KMS-11 (cell line): ENCODE results near the gene FANK1.
"Not testable (repeated sequence)": the region's sequence is repeated elsewhere in the genome, so short reads cannot be mapped to it uniquely, and the experiment has no call there.

ENCODE experiments used
- H2AFZ ChIP-seq: fragments of 200-600 bp; sonication (generic); 2 replicates; pipeline ENCODE4 v1.6.1; 2016; ENCODE audit warnings: antibody characterized with exemption, mixed run types, low read depth
- H3K27ac ChIP-seq: fragments of 200-600 bp; sonication (generic); 2 replicates; pipeline ENCODE4 v1.6.1; 2016; ENCODE audit warnings: mild to moderate bottlenecking, mixed run types
- H3K27me3 ChIP-seq: fragments of 200-600 bp; sonication (generic); 2 replicates; pipeline ENCODE4 v1.6.1; 2017; ENCODE audit warnings: mild to moderate bottlenecking, low read depth, mixed run types, moderate library complexity; ENCODE audit not compliant: insufficient read depth
- H3K36me3 ChIP-seq: fragments of 200-600 bp; sonication (generic); 2 replicates; pipeline ENCODE4 v1.6.1; 2017; ENCODE audit warnings: mild to moderate bottlenecking, mixed run types; ENCODE audit not compliant: insufficient read depth
- H3K4me1 ChIP-seq: fragments of 200-600 bp; sonication (generic); 2 replicates; pipeline ENCODE4 v1.6.1; 2016; ENCODE audit warnings: mild to moderate bottlenecking, low read depth, mixed run types; ENCODE audit not compliant: poor library complexity, severe bottlenecking
- H3K4me2 ChIP-seq: fragments of 200-600 bp; sonication (generic); 2 replicates; pipeline ENCODE4 v1.7.0; 2016; ENCODE audit warnings: mild to moderate bottlenecking, mixed run types
- H3K4me3 ChIP-seq: fragments of 200-600 bp; sonication (generic); IDR thresholded peaks from 2 replicates; pipeline ENCODE4 v1.6.1; 2017; ENCODE audit warnings: low read depth, low read length, mixed read lengths; ENCODE audit not compliant: insufficient read depth
- H3K79me2 ChIP-seq: fragments of 200-600 bp; sonication (generic); 2 replicates; pipeline ENCODE4 v1.6.1; 2016; ENCODE audit warnings: low read depth, mixed run types; ENCODE audit not compliant: insufficient read depth
- H3K9ac ChIP-seq: fragments of 200-600 bp; sonication (generic); 2 replicates; pipeline ENCODE4 v1.6.1; 2016; ENCODE audit warnings: mild to moderate bottlenecking, mixed run types
- H4K20me1 ChIP-seq: fragments of 200-600 bp; sonication (generic); 2 replicates; pipeline ENCODE4 v1.6.1; 2016; ENCODE audit warnings: mild to moderate bottlenecking, mixed run types; ENCODE audit not compliant: insufficient read depth
- TF ChIP-seq, protein P1 (sequence below): fragments of 200-600 bp; sonication (generic); conservative IDR thresholded peaks from 2 replicates; pipeline ENCODE4 v1.6.1; 2017; ENCODE audit warnings: low read depth, mild to moderate bottlenecking, antibody characterized with exemption, low read length, moderate library complexity, mixed read lengths

FANK1 gene

DNA sequence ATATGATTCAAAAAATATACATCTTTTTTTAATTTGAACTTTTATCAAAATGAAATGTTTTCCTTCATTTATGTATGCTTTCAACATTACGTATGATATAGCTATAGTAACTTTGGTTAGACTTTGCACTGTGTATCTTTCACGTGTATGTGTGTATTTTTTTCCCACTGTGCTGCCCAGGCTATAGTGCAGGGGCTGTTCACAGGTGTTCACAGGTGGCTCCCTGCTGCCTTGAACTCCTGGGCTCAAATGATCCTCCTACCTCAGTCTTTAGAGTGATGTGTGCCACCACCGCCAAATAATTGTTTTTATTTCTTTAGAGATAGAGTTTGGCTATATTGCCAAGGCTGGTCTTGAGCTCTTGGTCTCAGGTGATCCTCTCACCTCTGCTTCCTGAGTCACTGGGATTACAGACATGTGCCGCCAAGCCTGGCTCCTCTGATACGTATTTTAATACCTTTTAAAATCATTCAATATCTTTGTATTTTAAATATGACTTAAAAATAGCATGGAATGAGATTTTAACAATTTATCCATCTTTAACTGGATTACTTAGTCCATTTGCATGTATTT, 29.0 kb downstream of the FANK1 start:
- Histone ChIP-seq H3K36me3 (no peaks in the 10 kb centered on the region), H3K27me3 (no peaks in the 10 kb centered on the region), H2AFZ (no peak overlapping the region), H3K4me3 (no peak overlapping the region), H3K27ac (no peak overlapping the region), H3K4me2 (no peak overlapping the region), H3K9ac (no peak overlapping the region), H3K4me1 (no peaks in the 10 kb centered on the region), H4K20me1 (no peaks in the 10 kb centered on the region), H3K79me2 (no peaks in the 10 kb centered on the region)
- TF ChIP-seq, protein P1, sequence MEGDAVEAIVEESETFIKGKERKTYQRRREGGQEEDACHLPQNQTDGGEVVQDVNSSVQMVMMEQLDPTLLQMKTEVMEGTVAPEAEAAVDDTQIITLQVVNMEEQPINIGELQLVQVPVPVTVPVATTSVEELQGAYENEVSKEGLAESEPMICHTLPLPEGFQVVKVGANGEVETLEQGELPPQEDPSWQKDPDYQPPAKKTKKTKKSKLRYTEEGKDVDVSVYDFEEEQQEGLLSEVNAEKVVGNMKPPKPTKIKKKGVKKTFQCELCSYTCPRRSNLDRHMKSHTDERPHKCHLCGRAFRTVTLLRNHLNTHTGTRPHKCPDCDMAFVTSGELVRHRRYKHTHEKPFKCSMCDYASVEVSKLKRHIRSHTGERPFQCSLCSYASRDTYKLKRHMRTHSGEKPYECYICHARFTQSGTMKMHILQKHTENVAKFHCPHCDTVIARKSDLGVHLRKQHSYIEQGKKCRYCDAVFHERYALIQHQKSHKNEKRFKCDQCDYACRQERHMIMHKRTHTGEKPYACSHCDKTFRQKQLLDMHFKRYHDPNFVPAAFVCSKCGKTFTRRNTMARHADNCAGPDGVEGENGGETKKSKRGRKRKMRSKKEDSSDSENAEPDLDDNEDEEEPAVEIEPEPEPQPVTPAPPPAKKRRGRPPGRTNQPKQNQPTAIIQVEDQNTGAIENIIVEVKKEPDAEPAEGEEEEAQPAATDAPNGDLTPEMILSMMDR, result no peak

DNA sequence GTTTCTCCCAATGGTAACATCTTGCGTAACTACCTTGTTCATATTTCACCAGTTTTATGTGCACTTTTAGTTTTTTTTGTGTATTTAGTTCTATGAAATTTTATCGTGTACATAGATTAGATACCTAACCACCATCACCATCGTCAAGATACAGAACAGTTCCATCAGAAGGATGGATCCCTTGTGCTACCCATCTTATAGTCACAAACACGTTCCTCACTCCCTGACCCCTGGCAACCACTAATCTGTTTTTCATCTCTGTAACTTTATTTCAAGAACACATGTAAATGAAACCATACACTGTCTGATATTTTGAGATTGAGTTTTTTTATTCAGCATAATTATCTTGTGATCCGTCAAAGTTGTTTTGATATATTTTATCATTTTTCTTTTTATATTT, 29.9 kb downstream of the FANK1 start:
- no peaks in the 10 kb centered on the region for H3K79me2 ChIP-seq
- H3K4me1 ChIP-seq, result no peaks in the 10 kb centered on the region
- no peaks in the 10 kb centered on the region for H3K36me3 ChIP-seq
- H4K20me1 ChIP-seq, result no peaks in the 10 kb centered on the region
- H3K27me3 ChIP-seq, result no peaks in the 10 kb centered on the region
- no peak overlapping the region for H2AFZ ChIP-seq
- no peak overlapping the region for H3K27ac ChIP-seq
- H3K4me3 ChIP-seq, result no peak overlapping the region
- no peak overlapping the region for H3K4me2 ChIP-seq
- TF ChIP-seq, protein P1, result no peak
- no peak overlapping the region for H3K9ac ChIP-seq

DNA sequence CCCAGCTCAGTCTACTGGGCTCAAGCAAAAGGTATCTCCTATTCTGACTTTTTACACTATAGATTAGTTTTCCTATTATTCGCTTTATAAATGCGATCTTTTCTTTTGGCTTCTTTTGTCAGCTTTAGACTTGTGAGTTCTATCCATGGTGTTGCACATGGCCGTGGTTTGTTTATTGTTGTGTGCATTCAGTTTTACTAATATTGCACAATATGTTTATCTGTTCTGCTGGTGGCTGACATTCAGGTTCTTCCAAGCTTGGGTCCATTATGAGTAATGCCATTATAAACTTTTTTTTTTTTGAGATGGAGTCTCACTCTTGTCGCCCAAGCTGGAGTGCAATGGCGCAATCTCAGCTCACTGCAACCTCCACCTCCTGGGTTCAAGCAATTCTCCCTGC, 30.9 kb downstream of the FANK1 start:
- H3K4me2 ChIP-seq, H3K36me3 ChIP-seq, H3K27me3 ChIP-seq, H2AFZ ChIP-seq, H3K9ac ChIP-seq, H3K27ac ChIP-seq, H3K4me3 ChIP-seq, H3K4me1 ChIP-seq, H3K79me2 ChIP-seq, H4K20me1 ChIP-seq: not testable (repeated sequence)

DNA sequence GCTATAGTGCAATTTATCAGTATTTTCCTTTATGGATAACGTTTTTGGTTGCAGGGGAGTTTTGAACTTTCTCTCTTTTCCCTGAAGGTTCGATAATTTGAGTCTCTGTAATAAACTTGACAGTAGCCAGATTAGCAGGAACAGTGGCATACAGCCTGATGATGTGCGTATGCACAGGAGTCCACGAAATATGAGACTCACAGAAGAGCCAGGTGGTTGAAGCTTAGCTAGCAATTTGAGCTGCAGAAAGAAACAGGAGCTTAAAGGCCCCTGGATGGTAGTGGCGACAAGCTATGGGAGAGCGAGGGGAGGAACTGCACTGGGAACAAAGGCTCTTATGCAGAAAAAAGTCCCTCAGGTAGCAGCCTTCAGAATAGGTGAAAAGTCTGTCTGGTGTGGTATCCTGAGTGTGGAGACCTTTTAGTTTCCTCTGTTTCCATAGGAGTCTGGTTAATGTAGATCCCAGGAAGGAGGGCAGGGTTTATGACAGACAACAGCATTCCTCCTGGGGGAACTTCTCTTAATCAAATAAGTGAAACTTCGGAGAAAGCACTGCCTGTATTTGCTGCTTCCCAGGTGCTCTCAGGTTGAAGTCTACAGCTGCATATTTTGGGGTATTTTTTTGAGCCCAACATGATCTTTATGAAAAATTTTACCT, 32.7 kb downstream of the FANK1 start:
- Histone ChIP-seq H3K4me3 (no peak overlapping the region), H3K27me3 (no peaks in the 10 kb centered on the region), H3K4me1 (no peaks in the 10 kb centered on the region), H4K20me1 (no peaks in the 10 kb centered on the region), H2AFZ (no peak overlapping the region), H3K79me2 (no peaks in the 10 kb centered on the region), H3K27ac (no peak overlapping the region), H3K4me2 (no peak overlapping the region), H3K36me3 (no peaks in the 10 kb centered on the region), H3K9ac (no peak overlapping the region)
- TF ChIP-seq, protein P1, result no peak

DNA sequence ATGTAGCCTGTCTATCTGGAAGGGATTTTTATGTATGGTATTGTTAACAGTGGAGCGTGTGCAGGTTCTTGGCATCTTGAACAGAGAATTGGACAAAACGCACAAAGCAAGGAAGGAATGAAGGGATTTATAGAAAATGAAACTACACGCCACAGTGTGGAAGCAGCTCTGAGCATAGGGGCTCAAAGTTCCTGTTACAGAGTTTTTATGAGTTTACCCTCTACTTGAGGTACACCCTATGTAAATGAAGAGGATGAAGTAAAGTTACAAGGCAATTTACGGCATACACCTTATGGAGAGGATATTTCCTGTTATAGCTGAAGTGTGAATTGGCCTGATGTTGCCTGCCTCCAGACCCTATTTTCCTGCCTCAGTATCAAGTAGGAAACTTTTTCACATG, 33.3 kb downstream of the FANK1 start:
- H3K4me2 ChIP-seq, result no peak overlapping the region
- TF ChIP-seq, protein P1, result no peak
- no peak overlapping the region for H3K9ac ChIP-seq
- H3K79me2 ChIP-seq, result no peaks in the 10 kb centered on the region
- H3K27ac ChIP-seq, result no peak overlapping the region
- H3K4me1 ChIP-seq, result no peaks in the 10 kb centered on the region
- no peak overlapping the region for H3K4me3 ChIP-seq
- H2AFZ ChIP-seq, result no peak overlapping the region
- H3K36me3 ChIP-seq, result no peaks in the 10 kb centered on the region
- H3K27me3 ChIP-seq, result no peaks in the 10 kb centered on the region
- H4K20me1 ChIP-seq, result no peaks in the 10 kb centered on the region
